SK-N-SH (cell line): Measurements from ENCODE around the gene ADAMTS10. TPM values are rescaled to one million over a fixed set of nuclear protein-coding genes. Genes with fewer than 3 reads are reported as not detected.

ENCODE experiments used
- CTCF ChIA-PET: fragments of 300-600, 350-600 bp; formaldehyde crosslinking; extraction: SDS; loops from one replicate; lab custom pipeline; 2021; lab: Yijun Ruan, JAX
- POLR2A ChIA-PET: fragments of 350-600 bp; sonication (Branson Sonifier 250); formaldehyde crosslinking; extraction: SDS; loops from one replicate; lab custom pipeline; 2020; ENCODE audit warnings: antibody characterized with exemption, inconsistent platforms; lab: Yijun Ruan, JAX
- DNase-seq: peaks from one replicate; pipeline ENCODE4 v3.0.0; 2012
- H2AFZ ChIP-seq: fragments of 200-600 bp; sonication (generic); 2 replicates; pipeline ENCODE4 v1.8.1; 2016; ENCODE audit warnings: antibody characterized with exemption, mild to moderate bottlenecking, low read depth
- H3F3A ChIP-seq: fragments of 200-600 bp; sonication (generic); replicated peaks from 2 replicates; pipeline ENCODE3; 2016; ENCODE audit warnings: antibody characterized with exemption, mild to moderate bottlenecking; ENCODE audit not compliant: insufficient read depth
- H3K27ac ChIP-seq, 2 experiments: fragments of 200-500 bp in 1 of 2; fragments of 200-600 bp in 1 of 2; sonication (Bioruptor generic) in 1 of 2; sonication (generic), shearing (Covaris generic) in 1 of 2; 2 replicates each; pipeline versions ENCODE4 v1.5.1 to v1.6.1; 2014 to 2016; ENCODE audit warnings: low read depth in 2 of 2, inconsistent platforms in 1 of 2, low read length in 1 of 2, mild to moderate bottlenecking in 1 of 2, mixed read lengths in 1 of 2
- H3K27me3 ChIP-seq: fragments of 200-600 bp; sonication (generic), shearing (Covaris generic); 2 replicates; pipeline ENCODE4 v1.6.1; 2016; ENCODE audit warnings: mixed run types; ENCODE audit not compliant: insufficient read depth
- H3K36me3 ChIP-seq, 2 experiments: fragments of 200-500 bp in 1 of 2; fragments of 200-600 bp in 1 of 2; sonication (Bioruptor generic) in 1 of 2; sonication (generic) in 1 of 2; replicated peaks in 1 of 2; 2 replicates each; pipeline versions ENCODE3 to v1.5.1; 2014 to 2016; ENCODE audit warnings: low read length in 1 of 2, mild to moderate bottlenecking in 1 of 2; ENCODE audit not compliant: insufficient read depth in 2 of 2, control insufficient read depth in 1 of 2
- H3K4me1 ChIP-seq, 2 experiments: fragments of 200-500 bp in 1 of 2; fragments of 200-600 bp in 1 of 2; sonication (Bioruptor generic) in 1 of 2; sonication (generic), shearing (Covaris generic) in 1 of 2; 2 replicates each; pipeline versions ENCODE4 v1.5.1 to v1.6.1; 2014 to 2016; ENCODE audit warnings: low read depth in 1 of 2, low read length in 1 of 2, mixed run types in 1 of 2; ENCODE audit not compliant: insufficient read depth in 2 of 2, control insufficient read depth in 1 of 2
- H3K4me2 ChIP-seq: fragments of 200-600 bp; sonication (generic), shearing (Covaris generic); 2 replicates; pipeline ENCODE4 v1.6.1; 2017; ENCODE audit warnings: mixed run types
- H3K4me3 ChIP-seq, 2 experiments: fragments of 200-500 bp in 1 of 2; fragments of 200-600 bp in 1 of 2; sonication (Bioruptor generic) in 1 of 2; sonication (generic), shearing (Covaris generic) in 1 of 2; 2 replicates each; pipeline versions ENCODE4 v1.5.1 to v1.8.1; 2014 to 2016; ENCODE audit warnings: low read depth in 2 of 2, inconsistent platforms in 1 of 2, low read length in 1 of 2, mild to moderate bottlenecking in 1 of 2, mixed read lengths in 1 of 2, moderate library complexity in 1 of 2
- H3K79me2 ChIP-seq: fragments of 200-600 bp; sonication (generic); 2 replicates; pipeline ENCODE4 v1.8.1; 2017; ENCODE audit warnings: mild to moderate bottlenecking; ENCODE audit not compliant: insufficient read depth
- H3K9ac ChIP-seq: fragments of 200-600 bp; sonication (generic); 2 replicates; pipeline ENCODE4 v1.6.1; 2017; ENCODE audit warnings: mixed run types
- H3K9me2 ChIP-seq: fragments of 200-600 bp; sonication (generic); 2 replicates; pipeline ENCODE4 v1.6.1; 2017; ENCODE audit warnings: mixed run types
- H3K9me3 ChIP-seq: fragments of 200-600 bp; sonication (generic); 2 replicates; pipeline ENCODE4 v1.6.1; 2017; ENCODE audit warnings: mixed run types, mild to moderate bottlenecking, moderate library complexity
- H4K20me1 ChIP-seq: fragments of 200-600 bp; sonication (generic); 2 replicates; pipeline ENCODE4 v1.6.1; 2017; ENCODE audit warnings: mild to moderate bottlenecking, mixed run types; ENCODE audit not compliant: insufficient read depth
- CHD2 ChIP-seq: fragments of 150-350 bp; IDR thresholded peaks from 2 replicates; pipeline ENCODE4 v1.6.1; 2018; ENCODE audit warnings: low read length; ENCODE audit not compliant: partially characterized antibody
- CTCF ChIP-seq: fragments of 200-600 bp; sonication (generic); IDR thresholded peaks from 2 replicates; pipeline ENCODE4 v1.6.1; 2017; ENCODE audit warnings: antibody characterized with exemption, mild to moderate bottlenecking, moderate library complexity
- ELF1 ChIP-seq: IDR thresholded peaks from 2 replicates; pipeline ENCODE4 v1.4.0; 2012
- EP300 ChIP-seq, 2 experiments: IDR thresholded peaks; 2 replicates each; pipeline versions ENCODE4 v1.4.0 to v1.6.1; 2012; ENCODE audit warnings: borderline replicate concordance in 1 of 2, low read depth in 1 of 2, low read length in 1 of 2
- EZH2phosphoT487 ChIP-seq: fragments of 200-600 bp; sonication (generic); IDR thresholded peaks from 2 replicates; pipeline ENCODE4 v1.6.1; 2017; ENCODE audit warnings: low read depth, mixed run types, mild to moderate bottlenecking, antibody characterized with exemption, moderate library complexity, borderline replicate concordance
- FOSL2 ChIP-seq: IDR thresholded peaks from 2 replicates; pipeline ENCODE4 v1.4.0; 2012; ENCODE audit warnings: low read depth, mild to moderate bottlenecking, moderate library complexity, borderline replicate concordance
- GABPA ChIP-seq: IDR thresholded peaks from 2 replicates; pipeline ENCODE4 v1.4.0; 2012; ENCODE audit warnings: low read depth, mild to moderate bottlenecking
- JUND ChIP-seq: IDR thresholded peaks from 2 replicates; pipeline ENCODE4 v1.4.0; 2012
- MAX ChIP-seq: IDR thresholded peaks from 2 replicates; pipeline ENCODE4 v1.4.0; 2012; ENCODE audit warnings: low read depth
- MXI1 ChIP-seq: IDR thresholded peaks from 2 replicates; pipeline ENCODE4 v1.6.1; 2012; ENCODE audit warnings: mild to moderate bottlenecking, low read depth, low read length, improper control_type of control experiment
- NFIC ChIP-seq: IDR thresholded peaks from 2 replicates; pipeline ENCODE4 v1.4.0; 2012; ENCODE audit warnings: borderline replicate concordance
- PBX3 ChIP-seq: IDR thresholded peaks from 2 replicates; pipeline ENCODE4; 2012
- POLR2AphosphoS5 ChIP-seq: IDR thresholded peaks from 2 replicates; pipeline ENCODE4 v1.6.1; 2012; ENCODE audit warnings: low read depth, low read length
- RAD21 ChIP-seq: IDR thresholded peaks from 2 replicates; pipeline ENCODE4 v1.6.1; 2012; ENCODE audit warnings: mild to moderate bottlenecking, low read length
- RCOR1 ChIP-seq: fragments of 150-350 bp; IDR thresholded peaks from 2 replicates; pipeline ENCODE4 v1.6.1; 2017; ENCODE audit warnings: antibody characterized with exemption, low read length
- REST ChIP-seq: IDR thresholded peaks from 2 replicates; pipeline ENCODE4 v1.6.1; 2012; ENCODE audit warnings: mild to moderate bottlenecking, low read depth, low read length, moderate library complexity
- RFX5 ChIP-seq: IDR thresholded peaks from 2 replicates; pipeline ENCODE4 v1.6.1; 2012; ENCODE audit warnings: mild to moderate bottlenecking, improper control_type of control experiment, low read length
- RXRA ChIP-seq: IDR thresholded peaks from 2 replicates; pipeline ENCODE4 v1.4.0; 2012; ENCODE audit warnings: low read depth, mild to moderate bottlenecking, borderline replicate concordance
- TCF12 ChIP-seq: IDR thresholded peaks from 2 replicates; pipeline ENCODE4 v1.4.0; 2012
- TEAD4 ChIP-seq: IDR thresholded peaks from 2 replicates; pipeline ENCODE4 v1.4.0; 2012; ENCODE audit warnings: mild to moderate bottlenecking, borderline replicate concordance; ENCODE audit not compliant: insufficient read depth
- USF1 ChIP-seq: IDR thresholded peaks from 2 replicates; pipeline ENCODE4 v1.4.0; 2012; ENCODE audit warnings: low read depth, borderline replicate concordance
- USF2 ChIP-seq: fragments of 150-350 bp; IDR thresholded peaks from 2 replicates; pipeline ENCODE4 v1.6.1; 2017; ENCODE audit warnings: antibody characterized with exemption, low read length, low read depth, borderline replicate concordance
- ZBTB33 ChIP-seq: IDR thresholded peaks from 2 replicates; pipeline ENCODE4 v1.4.0; 2012; ENCODE audit warnings: low read depth, borderline replicate concordance
- WGBS: methylation state at CpG from one replicate; pipeline ENCODE4 v1.1.6; 2017; ENCODE audit warnings: low lambda C conversion rate; 5-methylcytosine and 5-hydroxymethylcytosine counted together
- polyA plus RNA-seq, 3 experiments: library from polyadenylated mRNA; depleted of rRNA; stranded (reverse); fragments of >200 nt; gene quantifications; 2 replicates each; pipeline ENCODE4 v1.2.3, GENCODE V29; 2012

Gene ADAMTS10
- polyA plus RNA-seq, 1 of the 3 experiments (the other 2 are of a cell fraction): 3.6 TPM

- Histone ChIP-seq H3K79me2 (no peaks in the 10 kb centered on the region), H3K4me2 (no peak overlapping the region), H3K4me1 (peaks cover 0 to 7% of the 10 kb centered on the region in 2 experiments; a peak in 1 of 4 replicates), H3K36me3 (no peaks in the 10 kb centered on the region), H4K20me1 (no peaks in the 10 kb centered on the region), H3K4me3 (no peak overlapping the region), H3K27ac (no peak overlapping the region), H3K27me3 (peaks cover 29% of the 10 kb centered on the region; the same call in 1 of the 2 replicates), H3K9ac (no peak overlapping the region), H3F3A (no peaks in the 10 kb centered on the region), H3K9me2 (no peaks in the 10 kb centered on the region), H3K9me3 (no peaks in the 10 kb centered on the region), H2AFZ (no peak overlapping the region)
- peak; percentile 44 for DNase-seq
- WGBS: 32% methylated on average over 4 of the region's 4 CpGs
- POLR2A ChIA-PET: no interaction called here
- CTCF ChIA-PET: interaction anchor here (0.7 to 8.0 kb wide), 10 partner anchors 11 to 450 kb away, joined by 3 to 49 read pairs (median 3); partner anchors contain the start of gene MYO1F
- TF ChIP-seq RCOR1 (no peak), JUND (no peak), PBX3 (no peak), GABPA (no peak), RXRA (no peak), FOSL2 (no peak), USF2 (no peak), TCF12 (no peak), MXI1 (no peak), ELF1 (no peak), RFX5 (no peak), TEAD4 (no peak), EZH2phosphoT487 (no peak), USF1 (no peak), ZBTB33 (no peak), POLR2AphosphoS5 (no peak), EP300 (IDR thresholded peaks at IDR 0.05; ENCODE audit: borderline replicate concordance in 1 of 2, low read depth in 1 of 2, low read length in 1 of 2) (no peak), REST (no peak), CTCF (peak; percentile 64), NFIC (no peak), CHD2 (no peak), RAD21 (peak; percentile 54), MAX (no peak)
Measured at GRCh38 chr19:8641908-8642547, 31.5 kb upstream of the ADAMTS10 start.
